ENCODE measurements around the gene VSIR.
A peak's percentile ranks its signal among the peaks of the same experiment; 100 is the strongest.

VSIR gene

GRCh38 chr10:71713135-71714030 is 59.9 kb downstream of the VSIR start:
- peak; percentile 56 for DNase-seq (ENCODE audit: low read depth)

- no peak for DNase-seq (ENCODE audit: low read depth)
These were observed 60.7 kb downstream of the VSIR start for GRCh38 chr10:71712572-71713134.

GRCh38 chr10:71712170-71712569 is 61.1 kb downstream of the VSIR start:
- no peak for DNase-seq (ENCODE audit: low read depth)

- DNase-seq (ENCODE audit: low read depth): no peak
These were observed 62.2 kb downstream of the VSIR start for GRCh38 chr10:71711052-71711623.

GRCh38 chr10:71710519-71710918 is 62.8 kb downstream of the VSIR start:
- DNase-seq (ENCODE audit: low read depth): no peak

- DNase-seq (ENCODE audit: low read depth): no peak
These were observed 64.1 kb downstream of the VSIR start for GRCh38 chr10:71708897-71709882.

GRCh38 chr10:71708301-71708703 is 65.0 kb downstream of the VSIR start:
- DNase-seq (ENCODE audit: low read depth): peak; percentile 36

- no peak for DNase-seq (ENCODE audit: low read depth)
These were observed 66.0 kb downstream of the VSIR start for GRCh38 chr10:71707240-71707789.

GRCh38 chr10:71706216-71707121 is 66.9 kb downstream of the VSIR start:
- no peak for DNase-seq (ENCODE audit: low read depth)

GRCh38 chr10:71705582-71705981 is 67.7 kb downstream of the VSIR start:
- DNase-seq (ENCODE audit: low read depth): no peak

GRCh38 chr10:71704816-71705215 is 68.5 kb downstream of the VSIR start:
- DNase-seq (ENCODE audit: low read depth): no peak

- DNase-seq (ENCODE audit: low read depth): no peak
These were observed 69.7 kb downstream of the VSIR start for GRCh38 chr10:71703577-71703976.

- no peak for DNase-seq (ENCODE audit: low read depth)
These were observed 71.7 kb downstream of the VSIR start for GRCh38 chr10:71701496-71702132.

- no peak for DNase-seq (ENCODE audit: low read depth)
These were observed 72.5 kb downstream of the VSIR start for GRCh38 chr10:71700731-71701368.

GRCh38 chr10:71698737-71699136 is 74.6 kb downstream of the VSIR start:
- no peak for DNase-seq (ENCODE audit: low read depth)

- DNase-seq (ENCODE audit: low read depth): no peak
These were observed 75.2 kb downstream of the VSIR start for GRCh38 chr10:71697938-71698709.

Data from ELR (cell line).